Fibroblast of the aortic adventitia (primary cell): ENCODE results near the gene GALNT15. TPM values are rescaled to one million over a fixed set of nuclear protein-coding genes. Genes with fewer than 3 reads are reported as not detected.
A peak's percentile ranks its signal among the peaks of the same experiment; 100 is the strongest.

ENCODE experiments used
- DNase-seq: peaks from one replicate; pipeline ENCODE4 v3.0.0-alpha.2; 2010; ENCODE audit warnings: low read depth
- H3K4me3 ChIP-seq: 2 replicates; pipeline ENCODE4 v1.5.1; 2011; ENCODE audit warnings: low read depth, mild to moderate bottlenecking, control low read depth, low read length, moderate library complexity
- total RNA-seq: library from RNA; depleted of rRNA; stranded (reverse); fragments of >200 nt; gene quantifications from 2 replicates; pipeline ENCODE4 v1.2.3, GENCODE V29; 2012; ENCODE audit warnings: low replicate concordance
- TF ChIP-seq, protein P1 (sequence below): IDR thresholded peaks from 2 replicates; pipeline ENCODE4 v1.5.1; 2011; ENCODE audit warnings: mild to moderate bottlenecking, low read length, control low read depth, inconsistent platforms; ENCODE audit not compliant: insufficient read depth

GALNT15 gene
- total RNA-seq, 1 donor: 10.9 TPM

DNA sequence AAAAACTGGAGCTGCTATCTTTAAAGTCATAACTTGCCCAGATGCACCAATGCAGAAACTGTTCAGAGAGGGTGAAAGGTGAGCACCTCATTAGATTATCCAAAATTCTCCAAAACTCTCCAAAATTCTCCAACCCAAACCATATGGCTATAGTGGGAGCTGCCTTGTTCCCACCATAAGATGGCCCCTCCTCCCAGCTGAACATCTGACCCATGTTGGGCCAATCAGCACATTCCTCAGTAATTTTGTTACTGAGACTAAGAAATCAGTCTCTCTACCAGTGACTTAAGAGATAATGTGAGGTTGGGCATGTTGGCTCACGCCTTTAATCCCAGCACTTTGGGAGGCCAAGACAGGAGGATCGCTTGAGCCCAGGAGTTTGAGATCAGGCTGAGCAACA lies 57.5 kb downstream of the GALNT15 start:
- TF ChIP-seq, protein P1, sequence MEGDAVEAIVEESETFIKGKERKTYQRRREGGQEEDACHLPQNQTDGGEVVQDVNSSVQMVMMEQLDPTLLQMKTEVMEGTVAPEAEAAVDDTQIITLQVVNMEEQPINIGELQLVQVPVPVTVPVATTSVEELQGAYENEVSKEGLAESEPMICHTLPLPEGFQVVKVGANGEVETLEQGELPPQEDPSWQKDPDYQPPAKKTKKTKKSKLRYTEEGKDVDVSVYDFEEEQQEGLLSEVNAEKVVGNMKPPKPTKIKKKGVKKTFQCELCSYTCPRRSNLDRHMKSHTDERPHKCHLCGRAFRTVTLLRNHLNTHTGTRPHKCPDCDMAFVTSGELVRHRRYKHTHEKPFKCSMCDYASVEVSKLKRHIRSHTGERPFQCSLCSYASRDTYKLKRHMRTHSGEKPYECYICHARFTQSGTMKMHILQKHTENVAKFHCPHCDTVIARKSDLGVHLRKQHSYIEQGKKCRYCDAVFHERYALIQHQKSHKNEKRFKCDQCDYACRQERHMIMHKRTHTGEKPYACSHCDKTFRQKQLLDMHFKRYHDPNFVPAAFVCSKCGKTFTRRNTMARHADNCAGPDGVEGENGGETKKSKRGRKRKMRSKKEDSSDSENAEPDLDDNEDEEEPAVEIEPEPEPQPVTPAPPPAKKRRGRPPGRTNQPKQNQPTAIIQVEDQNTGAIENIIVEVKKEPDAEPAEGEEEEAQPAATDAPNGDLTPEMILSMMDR: no peak
- no peak overlapping the region for H3K4me3 ChIP-seq
- no peak for DNase-seq

DNA sequence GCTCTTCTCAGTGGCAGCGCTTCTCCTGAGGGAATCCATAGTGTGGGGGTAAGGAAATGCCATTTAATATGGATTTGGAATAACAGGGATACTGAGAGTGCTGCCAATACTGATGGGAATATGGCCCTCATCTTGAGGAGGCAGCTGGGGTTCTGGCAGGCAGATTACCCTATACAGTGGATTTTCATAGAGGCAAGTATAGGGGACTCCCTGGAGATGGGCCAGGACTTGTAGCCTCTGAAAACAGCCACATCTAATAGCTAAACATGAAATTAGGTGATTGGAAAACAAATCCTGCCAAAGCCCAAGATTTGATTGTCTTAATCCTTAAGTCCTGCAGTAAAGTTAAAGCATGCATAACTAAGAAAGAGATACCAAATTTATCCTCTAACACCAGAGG lies 59.3 kb downstream of the GALNT15 start:
- no peak for DNase-seq
- TF ChIP-seq, protein P1: no peak
- H3K4me3 ChIP-seq: no peak overlapping the region

- no peak for DNase-seq
- TF ChIP-seq, protein P1: no peak
- no peak overlapping the region for H3K4me3 ChIP-seq
These were observed 59.8 kb downstream of the GALNT15 start for GRCh38 chr3:16234281-16234680.

DNA sequence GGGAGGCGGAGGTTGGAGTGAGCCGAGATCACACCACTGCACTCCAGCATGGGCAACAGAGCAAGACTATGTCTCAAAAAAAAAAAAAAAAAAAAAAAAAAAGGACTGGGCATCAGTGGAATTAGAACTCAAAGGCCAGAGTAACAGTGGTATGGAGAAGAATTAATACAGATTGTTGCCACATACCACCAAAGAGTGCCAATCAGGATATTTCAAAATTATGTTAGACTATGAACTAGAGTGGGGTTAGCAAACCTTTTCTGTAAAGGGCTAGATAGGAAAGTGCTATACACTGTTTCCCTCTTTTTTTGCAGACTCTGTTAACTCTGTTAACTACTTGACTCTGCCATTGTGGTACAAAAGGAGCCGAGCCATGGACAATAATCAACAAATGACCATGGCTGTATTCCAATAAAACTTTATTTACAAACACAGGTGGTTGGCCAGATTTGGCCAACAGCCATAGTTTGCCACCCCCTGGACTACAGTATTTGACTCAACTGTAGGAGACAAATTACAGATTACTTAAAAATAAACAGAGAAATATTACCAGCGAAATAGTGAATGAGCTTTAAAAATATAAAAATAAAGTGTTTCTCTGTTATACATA lies 61.7 kb downstream of the GALNT15 start:
- TF ChIP-seq, protein P1: no peak
- H3K4me3 ChIP-seq: no peak overlapping the region
- DNase-seq: no peak

GRCh38 chr3:16236856-16237393 lies 62.4 kb downstream of the GALNT15 start:
- H3K4me3 ChIP-seq: no peak overlapping the region
- peak; percentile 90 for DNase-seq
- TF ChIP-seq, protein P1: no peak

GRCh38 chr3:16239086-16239770 lies 64.7 kb downstream of the GALNT15 start:
- DNase-seq: peak; percentile 50
- TF ChIP-seq, protein P1: no peak
- no peak overlapping the region for H3K4me3 ChIP-seq
